SIG-M5 (cell line): ENCODE measurements around the gene KNSTRN.
A peak's percentile ranks its signal among the peaks of the same experiment; 100 is the strongest.

Source experiments
- DNase-seq: peaks from one replicate; lab custom pipeline; 2025; lab: John Stamatoyannopoulos, UW

The KNSTRN gene

DNA sequence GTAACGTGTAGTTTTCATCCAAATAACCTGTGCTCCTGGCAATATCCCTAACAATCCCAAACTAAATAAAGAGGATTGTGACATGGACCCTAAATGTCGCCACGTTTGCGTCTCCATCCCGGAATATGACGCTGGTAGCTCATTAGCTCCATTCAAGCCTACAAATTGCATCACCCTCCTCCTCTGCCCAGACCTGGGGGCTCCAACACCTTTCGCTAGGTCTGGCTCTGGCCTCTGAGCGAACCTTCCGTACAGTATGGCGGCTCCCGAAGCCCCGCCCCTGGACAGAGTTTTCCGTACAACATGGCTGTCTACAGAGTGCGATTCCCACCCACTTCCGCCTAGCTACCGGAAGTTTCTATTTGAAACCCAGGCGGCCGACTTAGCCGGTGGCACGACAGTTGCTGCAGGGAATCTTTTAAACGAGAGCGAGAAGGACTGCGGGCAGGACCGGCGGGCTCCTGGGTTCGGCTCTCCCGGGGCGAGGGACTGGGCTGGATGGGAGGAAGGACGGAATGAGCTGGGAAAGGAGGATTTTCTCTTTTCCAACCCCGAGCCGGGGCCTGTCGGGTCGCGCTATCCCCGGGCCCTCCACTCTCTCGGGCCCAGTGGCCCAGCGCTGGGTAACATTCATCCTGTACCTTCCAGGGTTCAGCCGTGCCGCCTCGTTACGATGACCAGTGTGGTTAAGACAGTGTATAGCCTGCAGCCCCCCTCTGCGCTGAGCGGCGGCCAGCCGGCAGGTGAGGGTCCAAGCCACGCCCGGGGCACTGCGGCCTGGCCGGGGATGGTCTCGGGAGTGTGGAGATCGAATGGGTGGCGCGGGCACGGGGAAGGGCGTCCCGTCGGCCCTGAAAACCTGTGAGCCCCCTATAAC, at the start of gene KNSTRN:
Gene KNSTRN (plus strand): TSS at position 142 of the 877 bp plus-strand sequence. CDS start 115 bp downstream, at position 257.
- DNase-seq: peak; percentile 14

- DNase-seq: peak; percentile 10
Observed at GRCh38 chr15:40333922-40334492, 48.5 kb upstream of the KNSTRN start.

GRCh38 chr15:40334541-40334940, 48.0 kb upstream of the KNSTRN start:
- DNase-seq: no peak

DNA sequence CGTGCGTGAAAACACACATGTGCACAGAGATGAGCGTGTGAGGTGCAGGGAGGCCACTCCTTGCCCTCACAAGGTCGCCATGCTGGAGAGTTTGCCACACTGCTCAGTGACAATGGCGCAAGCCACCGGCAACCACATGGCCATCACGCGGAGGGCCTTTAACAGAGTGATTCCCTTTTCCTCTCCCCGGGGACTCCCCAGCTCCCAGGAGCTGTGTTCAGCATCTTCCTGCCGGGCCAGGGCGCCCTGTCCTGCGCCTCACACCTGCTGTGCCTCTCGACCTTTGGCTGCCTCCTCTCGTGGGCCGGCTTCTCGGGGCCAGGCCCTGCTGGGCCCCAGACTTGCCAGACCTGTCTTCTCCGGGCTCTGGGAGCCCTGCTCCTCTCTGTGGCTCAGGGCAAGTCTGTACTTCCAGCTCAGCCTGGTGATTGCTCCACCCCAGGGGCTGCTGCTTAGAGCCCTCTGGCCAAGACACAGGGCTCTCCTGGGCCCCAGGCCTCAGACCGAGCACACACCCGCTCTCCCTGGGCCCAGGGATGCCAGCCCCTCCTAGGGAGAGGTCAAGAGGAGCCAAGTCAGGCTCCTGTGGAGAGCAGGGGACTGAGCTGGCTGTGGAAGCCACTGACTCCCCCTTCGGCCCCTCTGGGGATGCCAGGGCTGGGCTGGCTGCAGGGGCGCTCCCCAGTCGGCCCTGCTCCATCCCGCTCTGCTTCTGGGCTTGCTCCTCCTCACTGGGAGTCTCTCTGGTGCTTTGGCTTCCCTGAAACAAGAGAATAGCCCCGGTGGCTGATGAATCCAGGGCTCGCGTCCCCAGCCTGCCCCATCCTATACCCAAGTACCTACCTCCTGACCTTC, 47.4 kb upstream of the KNSTRN start:
- DNase-seq: no peak

GRCh38 chr15:40335938-40336743, 46.4 kb upstream of the KNSTRN start:
- no peak for DNase-seq

DNA sequence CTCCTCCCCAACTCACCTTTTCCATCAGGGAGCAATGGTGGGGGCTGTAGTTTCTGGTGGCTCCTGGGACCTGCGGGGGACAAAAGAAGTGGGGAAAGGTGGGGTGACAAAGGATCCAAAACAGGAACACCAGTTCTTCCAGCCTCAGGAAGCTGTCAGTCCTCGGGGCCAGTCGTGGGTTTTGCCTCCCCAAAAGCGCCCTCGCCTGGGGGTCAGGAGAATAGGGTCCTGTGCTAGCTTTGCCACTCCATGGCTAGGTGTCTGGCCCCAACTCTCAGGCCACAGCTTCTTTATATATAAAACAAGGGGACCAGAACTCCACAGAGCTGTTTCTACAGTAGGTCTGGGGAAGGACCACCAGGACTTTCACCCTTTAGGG, 45.8 kb upstream of the KNSTRN start:
- no peak for DNase-seq

DNA sequence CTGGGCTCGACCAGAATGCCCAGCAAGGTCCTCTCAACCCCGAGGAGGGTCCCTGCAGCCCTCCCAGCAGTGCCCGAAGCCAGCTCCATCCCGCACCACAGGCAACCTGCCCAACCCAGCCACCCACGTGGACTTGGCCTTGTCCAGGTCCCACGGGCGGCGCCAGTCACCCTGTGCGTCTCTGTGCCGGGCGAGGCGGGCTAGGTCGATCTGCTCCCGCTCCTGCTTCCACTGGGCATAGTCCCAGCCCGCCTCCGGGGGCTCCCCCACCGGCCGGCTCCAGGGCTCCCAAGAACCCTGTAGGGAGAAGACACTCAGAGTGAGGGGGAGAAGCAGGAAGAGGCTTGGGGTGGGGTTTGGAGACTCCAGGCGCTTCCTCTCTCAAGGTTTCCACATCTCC, 44.9 kb upstream of the KNSTRN start:
- DNase-seq: no peak

- DNase-seq: no peak
Observed at GRCh38 chr15:40338041-40338657, 44.4 kb upstream of the KNSTRN start.

GRCh38 chr15:40338921-40339620, 43.5 kb upstream of the KNSTRN start:
- no peak for DNase-seq

DNA sequence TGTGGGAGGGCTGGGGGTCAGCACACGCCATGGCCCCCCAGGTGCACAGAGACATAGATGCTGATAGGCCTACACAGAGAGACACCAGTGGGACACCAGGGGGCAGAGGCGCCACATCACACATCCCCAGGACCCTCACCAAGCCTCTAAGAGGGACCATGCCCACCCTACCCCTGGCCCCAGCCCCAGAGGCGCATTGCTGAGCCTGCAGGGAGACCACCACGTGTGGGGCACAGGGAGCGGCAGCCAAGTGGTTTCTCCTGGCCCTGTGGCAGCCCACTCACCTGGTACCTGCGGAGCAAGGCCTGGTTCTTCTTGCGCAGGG, 42.9 kb upstream of the KNSTRN start:
- no peak for DNase-seq

DNA sequence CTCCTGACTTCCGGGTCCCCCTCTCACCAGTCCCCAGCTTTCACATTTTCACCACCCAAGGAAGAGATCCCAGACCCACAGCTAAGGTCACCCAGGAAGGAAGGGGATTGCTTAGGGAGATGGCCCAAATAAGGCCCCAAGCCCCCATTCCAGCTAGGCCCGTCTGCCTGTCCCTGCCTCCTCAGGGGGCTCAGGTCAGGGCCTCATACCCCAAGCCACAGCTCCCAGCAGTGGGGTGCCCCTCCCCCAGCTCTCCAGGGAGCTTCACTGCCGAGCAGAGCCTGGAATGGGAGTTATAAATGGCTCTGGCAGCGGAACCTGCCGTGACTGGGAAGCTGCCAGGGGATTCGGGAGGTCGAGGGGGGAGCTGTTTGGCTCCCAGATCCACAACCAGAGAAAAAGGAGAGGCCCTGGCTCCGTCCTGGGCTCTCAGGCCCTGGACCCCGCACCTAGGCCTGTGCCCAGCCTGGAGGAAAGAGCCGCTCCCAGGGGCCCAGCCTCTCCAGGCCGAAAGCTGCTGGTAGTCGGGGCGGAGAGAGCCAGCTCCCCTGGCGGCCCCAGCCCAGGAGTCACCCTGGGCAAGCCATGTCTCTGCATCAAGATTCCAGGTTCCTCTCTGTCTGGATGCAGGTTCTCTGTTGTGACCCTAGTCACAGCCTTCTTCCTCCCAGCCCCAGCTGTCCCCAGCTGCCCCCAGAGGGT, 42.3 kb upstream of the KNSTRN start:
- no peak for DNase-seq

DNA sequence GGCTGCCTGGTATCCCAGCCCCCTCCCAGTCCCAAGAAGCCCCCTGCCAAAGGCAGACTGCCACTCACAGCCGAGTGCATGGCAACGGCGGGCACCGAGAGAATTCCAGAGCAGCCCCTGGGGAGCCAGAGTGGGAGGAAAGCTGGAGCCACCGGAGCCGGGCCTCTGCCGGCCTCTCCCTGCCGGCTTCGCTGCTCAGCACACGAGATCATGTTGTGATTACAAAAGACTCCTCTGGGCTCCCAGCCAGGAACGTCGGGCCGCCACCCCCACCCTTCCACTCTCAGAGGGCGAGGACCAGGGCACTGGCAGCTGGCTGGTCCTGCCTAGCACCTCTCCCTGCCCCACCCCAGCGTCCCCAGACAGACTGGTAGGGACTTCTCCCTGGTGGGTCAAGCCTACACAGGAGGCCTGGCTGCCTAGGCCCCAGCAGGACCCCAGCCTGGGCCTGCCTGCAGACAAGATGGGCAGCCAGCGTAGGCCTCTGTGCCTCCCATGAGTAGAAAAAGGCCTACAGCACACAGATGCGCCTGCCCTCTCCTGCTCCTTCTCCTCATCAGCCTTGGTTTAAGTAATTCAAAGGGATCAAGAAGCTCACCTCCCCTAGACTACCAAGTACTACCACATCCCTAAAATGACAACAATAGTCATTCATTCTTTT, 41.7 kb upstream of the KNSTRN start, which contains the start of gene CCDC9B:
Gene CCDC9B (minus strand): TSS at position 200 of the 661 bp plus-strand sequence. CDS start 120 bp downstream, at position 80.
- no peak for DNase-seq

DNA sequence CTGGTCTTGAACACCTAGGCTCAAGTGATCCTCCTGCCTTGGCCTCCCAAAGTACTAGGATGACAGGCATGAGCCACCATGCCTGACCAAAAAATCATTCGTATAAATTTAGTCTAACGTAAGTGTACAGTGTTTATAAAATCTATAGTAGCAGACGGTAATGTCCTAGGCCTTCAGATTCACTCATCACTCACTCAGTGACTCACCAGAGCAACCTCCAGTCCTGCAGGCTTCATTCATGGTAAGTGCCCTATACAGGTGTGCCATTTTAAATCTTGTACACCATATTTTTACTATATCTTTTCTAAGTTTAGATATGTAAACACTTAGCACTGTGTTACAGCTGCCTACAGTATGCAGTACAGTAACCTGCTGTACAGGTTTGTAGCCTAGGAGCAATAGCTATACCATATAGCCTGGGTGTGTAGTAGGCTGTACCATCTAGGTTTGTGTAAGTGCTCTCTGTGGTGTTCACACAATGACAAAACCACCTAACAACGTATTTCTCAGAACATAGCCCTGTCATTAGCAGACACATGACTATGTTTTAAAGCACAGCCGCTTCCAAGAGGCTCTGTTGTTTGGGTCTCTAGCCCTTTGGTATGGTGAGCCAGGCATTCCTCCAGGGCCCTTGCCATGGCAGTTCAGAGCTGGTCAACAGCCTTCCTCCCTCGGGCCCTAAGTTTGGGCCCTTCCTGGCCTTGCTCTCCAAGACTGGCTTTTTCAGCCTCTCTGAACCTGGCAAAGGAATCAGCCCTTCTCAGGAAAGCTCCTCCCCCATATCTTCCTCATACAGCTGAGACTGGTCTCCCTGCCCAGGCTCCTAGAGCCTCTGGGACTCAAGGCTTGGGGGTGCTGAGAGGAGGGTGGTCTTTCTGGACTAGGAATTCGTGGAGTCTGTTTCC, 39.9 kb upstream of the KNSTRN start:
- DNase-seq: no peak

DNA sequence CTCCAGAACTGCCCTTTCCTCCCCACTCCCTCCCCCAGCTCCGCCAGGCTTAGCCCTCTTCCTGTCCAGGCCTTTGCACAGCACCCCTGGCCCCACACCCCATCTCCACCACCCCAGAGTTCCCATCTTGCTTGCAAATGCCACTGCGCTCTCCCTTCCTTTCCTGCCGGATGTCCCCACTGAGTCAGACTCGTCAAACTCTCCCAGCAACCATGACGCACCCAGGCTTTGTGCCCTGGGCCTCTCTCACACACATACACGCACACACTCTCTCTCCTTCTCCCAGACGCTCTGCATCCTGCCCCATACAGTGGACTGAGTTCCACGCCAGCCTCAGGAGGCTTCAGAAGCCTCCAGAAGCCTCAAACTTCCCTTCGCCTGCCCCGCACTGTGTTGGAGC, 39.0 kb upstream of the KNSTRN start:
- no peak for DNase-seq

- DNase-seq: no peak
Observed at GRCh38 chr15:40344217-40344616, 38.3 kb upstream of the KNSTRN start.

GRCh38 chr15:40344631-40345120, 37.8 kb upstream of the KNSTRN start:
- DNase-seq: no peak

DNA sequence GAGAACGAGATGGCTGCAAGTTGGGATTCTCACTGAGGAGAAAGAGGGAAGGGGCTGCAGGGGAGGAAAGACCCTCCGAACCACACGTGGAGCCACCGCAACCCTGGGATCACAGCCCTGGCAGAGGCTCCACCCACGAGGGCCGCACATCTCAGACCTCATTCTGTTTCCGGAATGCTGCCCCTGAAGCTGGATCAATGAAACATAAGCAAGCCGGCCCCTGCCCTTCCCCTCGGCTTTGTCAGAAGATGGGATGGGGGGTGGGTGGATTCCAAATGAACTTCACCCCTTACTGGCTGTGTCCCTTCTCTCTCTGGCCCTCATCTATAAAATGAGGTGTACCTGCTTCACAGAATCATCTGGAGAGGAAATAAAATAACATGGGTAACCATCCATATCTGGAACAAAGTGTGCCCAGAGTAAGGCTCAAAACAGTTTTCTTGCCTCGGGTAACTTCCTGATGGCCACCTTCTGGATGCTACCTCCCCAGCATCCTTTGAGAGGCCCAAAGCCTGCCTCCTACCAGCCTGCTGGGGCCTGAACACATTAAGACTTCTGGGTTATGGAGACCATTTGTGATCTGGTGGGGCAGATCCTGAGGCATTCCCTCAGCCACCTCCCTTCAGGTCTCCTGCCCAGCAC, 37.2 kb upstream of the KNSTRN start:
- DNase-seq: no peak
